ENCODE measurements around the gene RACK1.

DNA sequence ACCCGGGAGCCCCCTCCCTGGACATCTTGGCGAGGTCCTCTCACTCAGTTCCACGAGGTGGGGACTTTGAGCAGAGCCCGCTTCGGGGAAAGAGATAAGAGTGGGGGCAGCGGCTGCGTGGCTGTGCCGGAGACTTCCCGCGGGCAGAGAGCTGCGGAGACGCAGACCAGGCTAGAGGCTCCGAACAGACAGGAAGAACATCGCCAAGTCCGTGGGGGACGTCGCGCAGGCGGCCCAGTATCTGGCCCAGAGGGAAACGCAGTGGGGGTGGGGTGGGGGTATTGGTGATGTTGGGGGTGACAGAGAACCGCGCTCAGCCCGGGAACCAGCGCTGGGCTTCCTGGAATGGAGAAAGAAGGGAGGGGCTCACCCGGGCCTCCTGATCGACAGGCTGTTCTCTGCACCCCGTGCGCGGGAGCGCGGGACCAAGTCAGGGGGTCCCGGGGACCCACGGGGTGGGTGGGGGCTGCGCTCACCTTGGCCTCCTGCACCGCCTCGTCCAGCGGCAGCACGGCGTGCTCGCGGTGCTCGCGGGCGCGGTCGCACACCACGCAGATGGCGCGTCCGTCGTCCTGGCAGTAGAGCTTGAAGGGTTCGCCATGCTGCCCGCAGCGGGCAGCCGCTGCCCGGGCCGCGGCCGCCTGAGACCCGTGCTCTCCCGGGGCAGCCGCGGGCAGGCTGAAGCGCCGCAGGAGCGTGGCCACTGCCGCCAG lies 39.4 kb downstream of the RACK1 start:
- TF ChIP-seq, protein P1, sequence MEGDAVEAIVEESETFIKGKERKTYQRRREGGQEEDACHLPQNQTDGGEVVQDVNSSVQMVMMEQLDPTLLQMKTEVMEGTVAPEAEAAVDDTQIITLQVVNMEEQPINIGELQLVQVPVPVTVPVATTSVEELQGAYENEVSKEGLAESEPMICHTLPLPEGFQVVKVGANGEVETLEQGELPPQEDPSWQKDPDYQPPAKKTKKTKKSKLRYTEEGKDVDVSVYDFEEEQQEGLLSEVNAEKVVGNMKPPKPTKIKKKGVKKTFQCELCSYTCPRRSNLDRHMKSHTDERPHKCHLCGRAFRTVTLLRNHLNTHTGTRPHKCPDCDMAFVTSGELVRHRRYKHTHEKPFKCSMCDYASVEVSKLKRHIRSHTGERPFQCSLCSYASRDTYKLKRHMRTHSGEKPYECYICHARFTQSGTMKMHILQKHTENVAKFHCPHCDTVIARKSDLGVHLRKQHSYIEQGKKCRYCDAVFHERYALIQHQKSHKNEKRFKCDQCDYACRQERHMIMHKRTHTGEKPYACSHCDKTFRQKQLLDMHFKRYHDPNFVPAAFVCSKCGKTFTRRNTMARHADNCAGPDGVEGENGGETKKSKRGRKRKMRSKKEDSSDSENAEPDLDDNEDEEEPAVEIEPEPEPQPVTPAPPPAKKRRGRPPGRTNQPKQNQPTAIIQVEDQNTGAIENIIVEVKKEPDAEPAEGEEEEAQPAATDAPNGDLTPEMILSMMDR (conservative IDR thresholded peaks at IDR 0.05; ENCODE audit: low read depth, low read length) = no peak
- no peak for TF ChIP-seq RCOR1 (IDR thresholded peaks at IDR 0.05; ENCODE audit: insufficient replicate concordance, low read length)
- no peak for TF ChIP-seq RAD21 (IDR thresholded peaks at IDR 0.05; ENCODE audit: low read length)
- no peak for TF ChIP-seq POLR2A (IDR thresholded peaks at IDR 0.05; ENCODE audit: low read depth, low read length)
- no peak for TF ChIP-seq CEBPB (IDR thresholded peaks at IDR 0.05; ENCODE audit: low read depth, low read length)
- TF ChIP-seq, protein P2, sequence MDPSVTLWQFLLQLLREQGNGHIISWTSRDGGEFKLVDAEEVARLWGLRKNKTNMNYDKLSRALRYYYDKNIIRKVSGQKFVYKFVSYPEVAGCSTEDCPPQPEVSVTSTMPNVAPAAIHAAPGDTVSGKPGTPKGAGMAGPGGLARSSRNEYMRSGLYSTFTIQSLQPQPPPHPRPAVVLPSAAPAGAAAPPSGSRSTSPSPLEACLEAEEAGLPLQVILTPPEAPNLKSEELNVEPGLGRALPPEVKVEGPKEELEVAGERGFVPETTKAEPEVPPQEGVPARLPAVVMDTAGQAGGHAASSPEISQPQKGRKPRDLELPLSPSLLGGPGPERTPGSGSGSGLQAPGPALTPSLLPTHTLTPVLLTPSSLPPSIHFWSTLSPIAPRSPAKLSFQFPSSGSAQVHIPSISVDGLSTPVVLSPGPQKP (IDR thresholded peaks at IDR 0.05; ENCODE audit: borderline replicate concordance, low read depth, low read length) = no peak
- TF ChIP-seq BHLHE40 (IDR thresholded peaks at IDR 0.05; ENCODE audit: low read depth, low read length) = no peak
- TF ChIP-seq RFX5 (IDR thresholded peaks at IDR 0.05; ENCODE audit: low read depth, low read length) = no peak
